Cerebellar cortex (tissue), 1 donor: ENCODE measurements around the gene FARSA.
A peak's percentile ranks its signal among the peaks of the same experiment; 100 is the strongest.
"Not testable (repeated sequence)": the region's sequence is repeated elsewhere in the genome, so short reads cannot be mapped to it uniquely, and the experiment has no call there.

Experiments used
- DNase-seq: peaks from one replicate; pipeline ENCODE4 v3.0.0-alpha.2; 2015; ENCODE audit warnings: low spot score

Gene FARSA

DNA sequence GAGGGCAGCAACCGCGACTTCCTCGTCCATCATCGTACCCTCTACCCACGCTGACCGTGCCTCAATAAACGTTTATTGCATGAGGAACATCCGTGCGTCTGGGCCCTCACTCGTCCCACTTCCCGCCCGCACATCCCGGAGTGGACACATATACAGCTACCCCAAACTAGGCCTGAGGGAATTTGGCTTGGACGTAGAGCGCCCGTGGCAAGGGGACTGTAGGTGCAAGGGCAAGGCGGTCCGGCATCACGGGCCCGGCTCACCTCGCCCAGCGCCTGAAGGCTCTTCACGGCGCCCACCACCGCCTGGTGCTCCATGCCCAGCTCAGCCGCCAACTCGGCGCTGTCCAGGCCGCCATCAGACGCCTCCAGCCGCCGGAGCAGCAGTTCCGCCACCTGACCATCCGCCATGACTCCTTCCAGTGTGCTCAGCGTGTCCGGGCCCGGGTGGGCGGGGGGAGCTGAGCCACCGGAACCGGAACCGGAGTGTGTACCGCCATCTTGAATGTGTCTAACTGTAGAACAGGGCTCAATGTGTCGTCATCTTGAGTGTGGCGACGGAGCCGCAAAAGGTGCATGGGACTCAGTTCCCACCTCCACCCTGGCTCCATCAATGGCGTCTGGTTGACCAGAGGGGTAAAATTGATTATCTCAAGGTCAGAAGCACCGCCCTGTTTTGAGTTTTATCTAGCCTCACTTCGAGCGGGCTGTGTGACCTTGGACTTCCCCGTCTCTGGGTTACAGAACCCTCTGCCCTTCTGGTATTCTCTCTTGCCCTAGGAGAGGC, at the start of gene FARSA:
Gene FARSA, minus strand, starts transcription at position 425 of the 786 bp plus-strand sequence. Its CDS starts 15 bp downstream, at position 410.
- DNase-seq = peak; percentile 97

- no peak for DNase-seq
These were observed 49.6 kb upstream of the FARSA start for GRCh38 chr19:12983091-12983490.

DNA sequence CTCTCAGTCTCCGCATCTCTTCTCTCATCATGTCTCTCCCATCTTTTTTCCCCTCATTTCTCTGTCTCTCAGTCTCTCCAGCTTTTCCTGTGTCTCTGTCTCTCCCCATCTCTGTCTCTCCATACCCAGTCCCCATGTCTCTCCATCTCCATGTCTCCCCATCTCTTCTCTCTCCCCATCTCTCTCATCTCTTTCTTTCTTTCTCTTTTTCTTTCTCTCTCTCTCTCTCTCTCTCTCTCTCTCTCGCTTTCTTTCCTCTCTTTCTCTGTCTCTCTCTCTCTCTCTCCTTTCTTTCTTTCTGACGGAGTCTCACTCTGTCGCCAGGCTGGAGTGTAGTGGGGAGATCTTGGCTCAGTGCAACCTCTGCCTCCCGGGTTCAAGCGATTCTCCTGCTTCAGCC, 49.1 kb upstream of the FARSA start:
- DNase-seq = no peak

DNA sequence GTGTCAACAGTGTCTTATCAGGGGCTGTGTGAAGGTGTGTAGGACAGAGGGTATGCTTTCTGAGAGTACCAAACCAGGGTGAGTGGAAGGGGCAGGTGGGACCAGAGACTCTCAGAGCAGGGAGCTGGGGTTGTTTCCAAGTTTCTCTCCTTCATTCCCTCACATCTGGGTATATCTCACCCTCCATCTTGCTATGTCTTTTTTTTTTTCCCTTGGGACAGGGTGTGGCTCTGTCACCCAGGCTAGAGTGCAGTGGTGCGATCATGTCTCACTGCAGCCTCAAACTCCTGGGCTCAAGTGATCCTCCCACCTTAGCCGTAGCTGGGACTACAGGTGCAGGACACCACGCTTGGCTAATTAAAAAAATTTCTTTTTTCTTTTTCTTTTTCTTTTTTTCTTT, 46.5 kb upstream of the FARSA start:
- DNase-seq = no peak

- DNase-seq = not testable (repeated sequence)
These were observed 42.6 kb upstream of the FARSA start for GRCh38 chr19:12976109-12976508.

DNA sequence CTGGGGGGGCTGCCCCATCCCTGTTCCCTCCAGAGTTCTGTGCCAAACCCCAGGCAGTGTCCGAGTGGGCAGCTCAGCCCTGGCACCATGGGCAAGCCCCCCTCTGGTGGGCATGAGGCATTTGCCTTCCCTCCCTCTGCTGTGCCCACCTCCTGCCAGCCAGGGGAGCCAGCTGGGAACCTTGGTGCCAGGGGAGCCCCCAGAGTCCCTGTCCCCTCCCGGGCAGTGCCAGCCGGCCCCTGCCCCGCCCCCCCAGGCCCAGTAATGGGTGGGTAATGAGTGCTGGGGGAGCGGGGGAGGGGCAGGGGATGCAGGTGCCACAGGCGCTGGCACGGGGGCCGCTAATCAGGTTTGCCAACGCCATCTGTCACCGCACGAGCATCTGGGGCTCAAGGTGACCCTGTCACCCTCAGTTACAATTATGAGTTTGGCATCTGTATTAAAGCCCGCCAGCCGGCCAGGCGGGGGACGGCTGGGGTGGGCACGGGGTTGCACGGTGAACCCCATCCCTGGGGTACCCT, 41.8 kb upstream of the FARSA start:
- no peak for DNase-seq

- peak; percentile 85 for DNase-seq
These were observed 41.0 kb upstream of the FARSA start for GRCh38 chr19:12974301-12975220.

- no peak for DNase-seq
These were observed 39.7 kb upstream of the FARSA start for GRCh38 chr19:12973236-12973635.

GRCh38 chr19:12970070-12970820, 36.7 kb upstream of the FARSA start:
- DNase-seq = no peak

GRCh38 chr19:12969292-12969988, 35.9 kb upstream of the FARSA start, which contains the start of gene DAND5:
DAND5 (plus strand) TSS chr19:12969576; CDS start chr19:12969661, 85 bp downstream.
- DNase-seq = no peak

GRCh38 chr19:12967907-12968306, 34.4 kb upstream of the FARSA start:
- no peak for DNase-seq

DNA sequence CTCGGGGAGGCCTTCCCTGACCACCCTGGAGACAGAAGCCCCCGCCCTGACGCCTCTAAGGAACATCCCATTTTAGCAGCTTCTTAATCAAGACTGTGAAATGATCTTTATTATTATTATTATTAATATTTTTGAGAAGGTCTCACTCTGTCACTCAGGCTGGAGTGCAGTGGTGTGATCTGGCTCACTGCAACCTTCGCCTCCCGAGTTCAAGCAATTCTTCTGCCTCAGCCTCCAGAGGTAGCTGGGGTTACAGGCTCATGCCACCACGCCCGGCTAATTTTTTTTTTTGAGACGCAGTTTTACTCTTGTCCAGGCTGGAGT, 32.3 kb upstream of the FARSA start:
- no peak for DNase-seq

DNA sequence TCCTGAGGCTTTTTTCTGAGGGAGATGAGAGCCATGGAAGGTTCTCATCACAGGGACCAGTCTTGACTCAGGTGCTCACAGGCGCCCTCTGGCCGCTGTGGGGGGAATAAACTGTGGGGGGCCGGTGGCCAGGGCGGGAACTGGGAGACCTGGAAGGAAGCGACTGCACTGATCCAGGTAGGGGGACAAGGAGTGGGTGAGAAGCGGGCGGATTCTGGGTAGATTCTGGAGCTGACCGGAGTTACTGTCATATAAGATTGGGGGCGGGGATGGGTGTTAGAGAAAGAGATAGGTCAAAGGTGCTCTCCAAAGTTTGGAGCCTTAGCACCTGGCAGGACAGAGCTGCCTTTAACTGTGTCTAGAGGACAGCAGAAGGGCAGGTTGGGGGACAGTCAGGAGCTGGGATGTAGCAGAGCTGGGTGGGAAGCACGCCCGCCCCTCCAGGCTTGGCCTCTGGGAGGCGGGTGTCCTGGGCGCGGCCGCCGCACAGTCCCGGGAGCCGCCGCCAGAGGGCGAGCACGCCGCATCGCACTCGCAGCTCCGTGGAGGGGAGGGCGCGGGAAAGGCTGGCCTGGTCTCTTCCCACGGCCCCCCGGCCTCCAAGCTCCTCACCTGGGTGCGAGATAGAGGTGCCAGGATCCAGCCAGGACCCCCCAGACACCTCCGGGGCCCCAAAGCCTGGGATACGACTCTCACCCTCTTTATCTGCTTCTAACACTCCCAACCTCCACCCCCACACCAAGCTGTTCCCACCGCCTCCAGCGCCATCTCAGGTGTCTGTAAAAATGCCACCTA, 31.7 kb upstream of the FARSA start:
- DNase-seq = peak; percentile 82

- no peak for DNase-seq
These were observed 26.0 kb upstream of the FARSA start for GRCh38 chr19:12959481-12959880.

GRCh38 chr19:12957389-12957952, 24.0 kb upstream of the FARSA start:
- DNase-seq = not testable (repeated sequence)

GRCh38 chr19:12956446-12957388, 23.2 kb upstream of the FARSA start, which contains the start of gene GADD45GIP1:
GADD45GIP1 (minus strand) TSS chr19:12957223; CDS start chr19:12957212, 11 bp downstream.
- DNase-seq = peak; percentile 77

GRCh38 chr19:12955996-12956395, 22.5 kb upstream of the FARSA start:
- no peak for DNase-seq

DNA sequence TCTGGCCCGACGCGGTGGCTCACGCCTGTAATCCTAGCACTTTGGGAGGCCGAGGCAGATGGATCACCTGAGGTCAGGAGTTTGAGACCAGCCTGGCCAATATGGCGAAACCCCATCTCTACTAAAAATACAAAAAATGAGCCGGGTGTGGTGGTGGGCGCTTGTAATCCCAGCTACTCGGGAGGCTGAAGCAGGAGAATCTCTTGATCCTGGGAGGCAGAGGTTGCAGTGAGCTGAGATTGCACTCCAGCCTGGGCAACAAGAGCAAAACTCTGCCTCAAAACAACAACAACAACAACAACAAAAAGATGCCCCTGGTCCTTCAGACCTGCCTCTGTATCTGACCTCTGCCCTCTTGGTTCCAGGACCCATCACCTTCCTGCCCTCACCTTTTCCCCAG, 22.1 kb upstream of the FARSA start:
- not testable (repeated sequence) for DNase-seq

DNA sequence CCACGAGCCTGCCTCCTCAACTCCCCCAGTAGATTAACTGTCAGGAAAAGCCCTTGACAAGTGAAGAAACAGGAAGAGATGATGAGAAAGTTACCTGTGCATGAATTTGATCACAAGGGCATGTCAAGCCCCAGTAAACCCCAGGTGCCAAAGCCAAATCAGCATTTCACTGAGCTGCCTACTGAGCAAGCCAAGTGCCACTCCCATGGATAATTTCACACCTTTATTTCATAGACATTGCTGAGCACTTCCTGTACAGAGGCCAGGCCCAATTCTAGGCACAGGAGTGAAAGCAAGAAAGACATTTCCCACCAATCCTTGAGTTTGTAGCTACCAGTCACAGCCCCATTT, 21.1 kb upstream of the FARSA start:
- no peak for DNase-seq
